HG02943 (cell line): ENCODE results near the gene MPC2.
"Not testable (repeated sequence)": the region's sequence is repeated elsewhere in the genome, so short reads cannot be mapped to it uniquely, and the experiment has no call there.

ENCODE experiments used
- ATAC-seq: cut with Tn5 transposase; IDR thresholded peaks from one replicate; pipeline ENCODE4 v1.9.1; 2021; ENCODE audit warnings: mild to moderate bottlenecking, low read depth, moderate library complexity; ENCODE audit not compliant: unreplicated experiment

MPC2 gene

DNA sequence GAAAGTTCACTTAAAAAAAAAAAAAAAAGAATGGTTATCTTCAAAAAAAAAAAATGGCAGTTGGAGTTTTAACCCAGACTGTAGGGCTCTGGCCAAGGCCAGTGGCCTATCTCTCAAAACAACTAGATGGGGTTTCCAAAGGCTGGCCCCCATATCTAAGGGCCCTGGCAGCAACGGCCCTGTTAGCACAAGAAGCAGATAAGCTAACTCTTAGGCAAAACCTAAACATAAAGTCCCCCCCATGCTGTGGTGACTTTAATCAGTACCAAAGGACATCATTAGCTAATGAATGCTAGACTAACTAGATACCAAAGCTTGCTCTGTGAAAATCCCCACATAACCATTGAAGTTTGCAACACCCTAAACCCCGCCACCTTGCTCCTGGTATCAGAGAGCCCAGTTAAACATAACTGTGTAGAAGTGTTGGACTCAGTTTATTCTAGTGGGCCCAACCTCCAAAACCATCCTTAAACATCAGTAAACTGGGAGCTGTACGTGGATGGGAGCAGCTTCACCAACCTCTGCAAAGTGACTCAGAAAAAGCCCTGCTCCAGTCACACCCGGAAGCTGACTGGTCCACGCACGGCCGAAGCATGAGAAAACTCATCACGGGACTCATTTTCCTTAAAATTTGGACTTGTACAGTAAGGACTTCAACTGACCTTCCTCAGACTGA lies 70.0 kb downstream of the MPC2 start:
- ATAC-seq = not testable (repeated sequence)
